Stimulated activated CD8-positive, alpha-beta memory T cell treated with anti-CD3 and anti-CD28 coated beads, Interleukin-15, amount 100 ng/mL, for 24 hours (primary cell): ENCODE data around the gene NMRK1.

Experiments
- DNase-seq: peaks from one replicate; pipeline ENCODE4 v3.0.0-alpha.2; 2020; ENCODE audit warnings: low read depth

Gene NMRK1

GRCh38 chr9:75087824-75088645 lies at the start of gene NMRK1, which contains the start of gene OSTF1:
TSS of gene NMRK1 (minus strand) at chr9:75088155. CDS start at chr9:75083115, 5,040 bp downstream.
TSS of gene OSTF1 (plus strand) at chr9:75088514. CDS start at chr9:75088693, 179 bp downstream.
- peak; percentile 80 for DNase-seq

DNA sequence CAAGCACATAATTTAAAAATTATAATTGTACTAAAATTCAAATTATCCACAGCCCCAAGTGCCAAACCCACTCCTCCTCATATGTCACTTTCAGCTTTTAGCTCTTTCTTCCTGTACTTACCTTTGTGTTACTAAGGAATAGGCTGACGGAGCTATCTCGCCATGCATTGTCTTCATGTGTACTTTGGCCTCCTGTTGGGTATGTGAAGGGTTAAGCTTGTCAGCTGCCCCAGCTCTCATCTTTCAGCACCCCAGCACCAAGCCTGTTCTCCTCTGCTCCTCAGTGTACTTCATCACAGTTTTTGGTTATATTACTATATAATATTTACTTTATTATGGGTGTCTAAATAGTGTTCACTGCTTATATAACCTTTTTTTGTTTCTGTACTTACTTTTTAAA lies 46.5 kb upstream of the NMRK1 start:
- no peak for DNase-seq

DNA sequence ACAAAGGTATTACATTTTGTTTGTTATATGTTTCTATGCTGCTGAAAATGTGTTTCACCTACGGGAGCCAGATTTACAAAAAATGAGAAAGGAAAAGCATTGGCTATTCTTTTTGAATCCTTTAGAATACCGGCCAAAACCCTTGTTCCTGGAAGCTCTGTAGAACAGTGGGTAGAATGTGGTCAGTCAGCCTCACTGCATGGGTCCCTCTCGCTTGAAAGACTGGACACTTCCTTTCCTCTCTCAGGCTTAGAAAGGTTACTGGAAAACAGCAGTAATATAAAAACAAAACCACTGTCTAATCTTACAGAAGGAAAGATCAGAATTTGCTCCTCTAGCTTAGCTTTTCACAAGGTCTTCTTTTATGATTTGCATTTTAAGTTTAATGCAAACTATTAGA lies 45.4 kb upstream of the NMRK1 start:
- no peak for DNase-seq

DNA sequence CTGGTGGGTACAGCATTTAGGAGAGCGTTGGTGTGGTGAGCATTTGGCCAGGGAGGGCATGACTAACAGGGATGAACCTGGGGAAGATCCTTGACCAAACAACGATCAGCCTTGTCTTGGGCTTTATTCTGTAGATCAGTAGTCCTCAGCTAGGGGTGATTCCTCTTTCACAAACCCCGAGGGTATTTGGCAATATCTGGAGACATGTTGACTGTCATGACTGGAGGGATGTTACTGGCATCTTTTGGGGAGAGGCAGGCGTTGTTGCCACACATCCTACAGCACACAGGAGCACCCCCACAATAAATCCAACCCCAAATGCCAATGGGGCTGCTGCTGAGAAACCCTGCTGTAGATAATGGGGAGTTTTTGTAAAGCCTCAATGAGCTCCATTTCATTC lies 44.3 kb upstream of the NMRK1 start:
- DNase-seq = no peak

GRCh38 chr9:75131700-75132099 lies 43.7 kb upstream of the NMRK1 start:
- DNase-seq = no peak

GRCh38 chr9:75130621-75131230 lies 42.8 kb upstream of the NMRK1 start:
- no peak for DNase-seq

DNA sequence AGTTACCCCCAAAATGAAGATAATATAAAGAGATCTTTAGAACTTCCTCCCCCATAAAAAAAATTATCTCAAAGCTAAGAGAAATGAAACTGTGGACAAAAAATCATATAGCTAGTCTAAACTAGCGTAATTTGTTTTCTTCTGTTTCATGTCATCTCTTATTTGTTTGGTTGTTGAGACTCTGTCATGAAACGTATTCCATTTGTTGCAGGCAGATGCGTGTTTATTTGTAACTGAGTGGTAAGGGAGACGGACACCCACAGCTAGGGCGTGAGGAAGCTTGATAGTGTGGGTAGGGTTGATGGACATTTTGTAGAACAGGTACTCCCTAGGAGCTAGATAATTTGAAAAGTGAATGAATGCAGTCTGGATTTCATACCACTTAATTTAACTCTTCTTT lies 42.2 kb upstream of the NMRK1 start:
- DNase-seq = no peak

DNA sequence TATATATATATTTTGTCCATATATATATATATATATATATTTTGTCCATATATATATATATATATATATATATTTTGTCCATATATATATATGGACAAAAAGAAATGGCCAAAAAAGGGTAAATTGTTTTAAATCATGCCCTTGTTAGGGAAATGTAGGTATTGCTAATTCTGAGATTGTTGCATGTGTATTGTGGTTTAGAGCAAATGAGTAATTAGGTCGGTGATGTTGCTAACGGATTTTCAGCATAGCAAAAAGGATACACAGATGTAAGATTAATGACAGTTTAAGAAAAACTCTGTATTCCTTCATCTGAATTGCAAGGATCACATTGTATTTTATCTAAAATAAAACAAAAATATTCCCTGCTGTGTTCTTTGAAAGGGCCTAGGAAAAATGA lies 40.6 kb upstream of the NMRK1 start:
- no peak for DNase-seq

DNA sequence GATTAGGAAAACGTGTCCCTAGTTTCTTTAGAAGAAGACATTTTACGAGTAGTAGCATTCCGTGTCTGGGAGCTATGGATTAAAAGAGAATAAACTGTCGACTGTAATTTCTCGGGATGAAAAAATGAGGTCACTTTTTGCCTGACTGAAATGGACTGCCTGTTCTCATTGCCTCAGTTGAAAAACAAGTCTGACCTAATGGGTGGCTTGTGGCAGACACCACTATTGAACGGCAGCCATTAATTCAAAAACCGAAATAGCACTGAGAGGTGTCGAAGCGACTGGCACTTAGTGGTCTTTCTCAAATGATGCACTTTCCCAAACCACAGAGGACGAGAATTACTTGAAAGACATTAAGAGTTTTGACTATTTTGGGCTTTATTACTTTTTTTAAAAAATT lies 35.7 kb upstream of the NMRK1 start:
- DNase-seq = no peak

DNA sequence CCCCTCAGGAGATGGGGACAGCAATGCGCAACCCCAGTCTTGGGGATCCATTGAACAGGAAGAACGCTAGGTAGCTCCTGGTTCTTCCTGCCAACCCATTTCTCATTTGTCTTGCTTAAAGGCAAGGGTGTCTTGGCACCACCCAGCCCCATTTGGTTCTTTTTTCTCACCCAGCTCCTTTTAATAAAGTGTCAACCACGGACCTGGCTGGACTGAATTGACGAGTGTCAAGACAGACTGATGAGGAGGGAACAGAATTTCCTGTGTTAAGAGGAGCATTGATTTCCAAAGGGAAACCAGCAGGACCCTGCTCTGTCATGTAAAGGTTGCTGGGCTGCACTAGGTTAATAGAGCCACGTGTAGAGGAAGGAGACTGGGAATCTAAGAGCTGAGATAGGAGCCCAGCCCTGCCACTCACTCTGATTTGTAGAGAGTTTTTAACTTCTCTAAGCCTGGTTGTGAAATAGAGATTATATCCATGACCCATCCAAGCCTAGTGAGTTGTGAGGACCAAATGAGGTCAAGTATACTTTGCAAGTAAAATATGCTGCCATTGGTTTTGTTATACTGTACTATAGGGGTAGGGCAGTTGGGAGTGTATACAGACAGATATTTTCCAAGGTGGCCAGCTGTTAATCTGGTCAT lies 34.1 kb upstream of the NMRK1 start:
- DNase-seq = no peak

DNA sequence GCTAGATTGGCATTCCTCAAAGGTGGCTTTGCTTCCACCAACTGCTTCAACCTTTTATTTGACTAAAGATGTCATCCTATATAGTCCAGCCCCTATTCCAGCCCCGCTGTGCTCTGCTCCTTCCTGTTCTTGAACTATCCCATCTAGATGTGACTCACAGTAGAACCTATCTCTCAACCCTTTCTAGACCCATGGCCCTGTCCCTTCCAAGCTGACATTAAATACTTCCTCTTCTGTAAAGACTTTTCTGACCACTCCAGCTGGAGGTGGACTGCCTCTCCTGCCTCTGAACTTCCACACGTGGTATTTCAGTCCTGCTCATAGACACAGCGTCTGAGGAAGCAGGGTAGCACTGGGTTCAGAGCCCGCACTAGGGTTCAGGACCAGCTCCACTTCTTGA lies 32.7 kb upstream of the NMRK1 start:
- DNase-seq = no peak

DNA sequence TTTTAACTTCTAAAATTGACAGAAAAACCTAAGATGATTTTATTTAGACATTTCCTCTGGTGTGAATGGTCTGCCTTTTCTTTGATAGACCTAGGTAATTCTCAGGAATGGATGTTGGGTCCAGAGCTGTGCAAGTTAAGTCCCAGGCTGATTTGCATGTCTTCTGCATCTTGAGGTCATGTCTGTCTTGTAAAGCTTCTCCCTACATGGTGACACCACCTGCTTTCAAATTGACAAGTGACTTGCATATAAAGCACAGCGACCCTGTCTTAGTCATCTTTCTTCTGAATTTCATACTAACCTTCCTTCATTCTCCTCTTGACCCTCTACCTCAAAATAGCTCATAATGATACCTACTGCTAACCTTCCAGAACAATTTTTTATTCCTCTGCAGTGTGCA lies 29.6 kb upstream of the NMRK1 start:
- DNase-seq = no peak

DNA sequence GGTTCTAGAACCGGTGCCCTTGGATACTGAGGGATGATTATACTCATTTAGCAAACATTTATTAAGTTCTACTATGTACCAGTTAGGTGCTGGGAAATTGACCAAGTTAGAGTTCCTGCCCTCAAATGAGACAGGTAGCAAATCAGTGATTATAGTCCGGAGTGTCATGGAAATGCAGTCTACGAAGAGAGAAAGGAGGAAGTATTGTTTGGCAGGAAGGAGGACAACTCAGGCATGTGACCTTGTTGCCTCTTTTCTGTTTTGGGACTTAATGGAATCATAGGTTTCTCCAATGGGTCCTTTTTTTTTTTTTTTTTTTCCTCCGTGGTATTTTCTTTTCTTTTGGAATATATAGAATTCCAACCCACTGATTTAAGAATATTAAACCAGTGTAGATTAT lies 28.4 kb upstream of the NMRK1 start:
- DNase-seq = no peak

DNA sequence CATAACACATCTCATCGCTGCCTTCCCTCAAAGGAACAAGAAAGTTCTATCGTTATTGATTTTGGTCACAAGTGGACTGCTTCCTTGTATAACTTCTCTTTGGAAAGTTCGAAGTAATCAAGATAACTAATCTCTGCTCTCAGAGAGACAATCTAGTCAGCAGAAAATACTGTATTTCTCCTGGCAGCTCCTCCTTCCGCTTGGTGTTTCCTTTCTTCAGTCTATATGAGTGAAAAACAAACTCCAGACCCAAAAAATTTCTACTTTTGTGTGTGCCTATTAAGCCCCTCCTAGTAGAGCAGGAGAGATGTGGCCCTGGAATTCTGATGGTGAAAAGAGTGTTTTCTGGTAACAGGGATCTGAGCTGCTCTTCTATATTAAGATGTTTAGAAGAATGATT lies 24.8 kb upstream of the NMRK1 start:
- DNase-seq = no peak

- no peak for DNase-seq
These were observed 23.2 kb upstream of the NMRK1 start for GRCh38 chr9:75111019-75111622.

GRCh38 chr9:75109210-75109839 lies 21.4 kb upstream of the NMRK1 start:
- no peak for DNase-seq

- DNase-seq = no peak
These were observed 20.6 kb upstream of the NMRK1 start for GRCh38 chr9:75108571-75108970.

DNA sequence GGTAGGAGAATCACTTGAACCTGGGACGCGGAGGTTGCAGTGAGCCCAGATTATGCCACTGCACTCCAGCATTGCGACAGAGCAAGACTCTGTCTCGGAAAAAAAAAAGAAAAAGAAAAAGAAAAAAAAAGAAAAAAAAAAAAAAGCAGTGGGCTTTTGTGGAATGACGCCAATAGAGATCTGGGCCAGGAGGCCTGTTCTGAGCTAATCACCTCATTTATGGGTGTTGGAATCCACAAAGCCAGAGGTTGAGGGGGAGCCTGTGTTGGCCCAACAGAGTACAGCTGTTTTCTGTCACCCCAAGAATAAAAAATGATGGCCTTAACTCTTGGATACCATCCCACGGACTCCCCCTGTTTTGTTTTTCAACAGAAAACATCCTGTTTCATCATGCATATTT lies 18.9 kb upstream of the NMRK1 start:
- DNase-seq = no peak

DNA sequence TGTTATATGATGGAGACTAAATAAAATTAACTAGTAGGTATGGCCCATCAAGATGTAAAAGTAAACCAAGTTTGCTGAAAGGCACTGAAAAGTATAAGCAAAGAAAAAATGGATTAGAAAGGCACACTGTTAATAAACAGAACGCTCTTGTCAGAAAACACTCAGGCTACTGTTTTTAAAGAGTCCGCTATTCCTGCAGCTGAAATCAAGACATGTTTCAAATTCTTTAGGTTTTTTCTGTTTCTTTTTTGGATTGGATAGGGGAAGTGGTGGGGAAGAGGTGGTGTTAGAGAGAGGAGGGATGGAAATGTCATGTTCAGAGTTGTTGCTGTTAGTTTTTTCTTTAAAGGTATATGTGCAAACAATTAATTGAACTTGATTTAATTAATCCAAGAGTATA lies 17.9 kb upstream of the NMRK1 start:
- DNase-seq = no peak

GRCh38 chr9:75105019-75105540 lies 17.1 kb upstream of the NMRK1 start:
- no peak for DNase-seq

DNA sequence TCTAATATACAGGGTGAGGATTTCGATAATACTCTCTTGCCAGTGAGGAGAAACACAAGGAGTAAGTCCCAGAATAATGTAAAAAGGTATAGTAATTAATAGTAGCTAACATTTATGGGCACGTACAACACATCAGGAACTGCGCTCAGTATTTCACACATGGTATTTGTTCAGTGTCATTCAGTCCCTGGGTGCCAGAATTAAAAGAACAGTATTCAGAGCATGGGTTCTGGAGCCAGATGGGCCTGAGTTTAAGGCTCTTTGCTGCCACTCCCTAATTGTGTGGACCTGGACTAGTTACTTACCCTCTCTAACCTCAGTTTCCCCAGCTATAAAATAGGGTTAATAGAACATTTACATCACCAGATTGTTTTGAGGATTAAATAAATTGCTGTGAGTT lies 16.7 kb upstream of the NMRK1 start:
- no peak for DNase-seq

- no peak for DNase-seq
These were observed 14.3 kb upstream of the NMRK1 start for GRCh38 chr9:75102177-75102790.
